ENCODE results near the gene SLAIN2. TPM values are rescaled to one million over a fixed set of nuclear protein-coding genes. Genes with fewer than 3 reads are reported as not detected.

Gene SLAIN2
- total RNA-seq, 2 donors from 2014 or later, result 70.2 to 98.5 TPM

DNA sequence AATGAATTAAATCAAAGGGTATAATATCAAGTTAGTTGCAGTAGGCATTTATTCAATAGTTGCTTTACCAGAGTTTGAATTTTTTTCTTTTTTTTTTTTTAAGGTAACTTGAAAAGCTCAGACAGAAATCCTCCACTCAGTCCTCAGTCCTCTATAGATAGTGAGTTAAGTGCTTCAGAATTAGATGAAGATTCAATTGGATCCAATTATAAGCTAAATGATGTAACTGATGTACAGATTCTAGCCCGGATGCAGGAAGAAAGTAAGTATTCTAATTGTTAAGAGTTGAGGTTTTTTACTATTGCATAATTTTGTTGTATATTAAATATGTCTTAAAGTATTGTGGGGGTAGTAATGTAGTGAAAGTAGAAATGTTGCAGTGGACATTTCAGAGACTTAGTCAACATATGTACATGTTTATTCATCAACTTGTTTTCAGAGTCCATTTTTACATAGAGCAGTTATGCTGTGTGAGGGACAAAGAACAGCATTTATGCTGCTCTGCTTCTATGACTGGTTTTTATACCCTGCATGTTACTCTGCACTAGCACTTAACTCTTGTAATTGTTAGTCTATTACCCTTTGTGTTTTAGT lies 38.4 kb downstream of the SLAIN2 start:
- TF ChIP-seq, protein P1, sequence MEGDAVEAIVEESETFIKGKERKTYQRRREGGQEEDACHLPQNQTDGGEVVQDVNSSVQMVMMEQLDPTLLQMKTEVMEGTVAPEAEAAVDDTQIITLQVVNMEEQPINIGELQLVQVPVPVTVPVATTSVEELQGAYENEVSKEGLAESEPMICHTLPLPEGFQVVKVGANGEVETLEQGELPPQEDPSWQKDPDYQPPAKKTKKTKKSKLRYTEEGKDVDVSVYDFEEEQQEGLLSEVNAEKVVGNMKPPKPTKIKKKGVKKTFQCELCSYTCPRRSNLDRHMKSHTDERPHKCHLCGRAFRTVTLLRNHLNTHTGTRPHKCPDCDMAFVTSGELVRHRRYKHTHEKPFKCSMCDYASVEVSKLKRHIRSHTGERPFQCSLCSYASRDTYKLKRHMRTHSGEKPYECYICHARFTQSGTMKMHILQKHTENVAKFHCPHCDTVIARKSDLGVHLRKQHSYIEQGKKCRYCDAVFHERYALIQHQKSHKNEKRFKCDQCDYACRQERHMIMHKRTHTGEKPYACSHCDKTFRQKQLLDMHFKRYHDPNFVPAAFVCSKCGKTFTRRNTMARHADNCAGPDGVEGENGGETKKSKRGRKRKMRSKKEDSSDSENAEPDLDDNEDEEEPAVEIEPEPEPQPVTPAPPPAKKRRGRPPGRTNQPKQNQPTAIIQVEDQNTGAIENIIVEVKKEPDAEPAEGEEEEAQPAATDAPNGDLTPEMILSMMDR (IDR thresholded peaks at IDR 0.05), result no peak
- no peaks in the 10 kb centered on the region for H3K27me3 ChIP-seq
- no peak overlapping the region for H3K9ac ChIP-seq (ENCODE audit: low read depth in 2 of 2, low read length in 2 of 2)
- no peaks in the 10 kb centered on the region for H3K9me3 ChIP-seq
- H3K4me1 ChIP-seq, result no peaks in the 10 kb centered on the region
- no peak for DNase-seq
- intact Hi-C loops (cut with DNase I), result loop anchor here (10.0 kb wide), 1 partner anchor 65 kb away; no protein-coding TSS in a partner anchor
- H3K36me3 ChIP-seq, result no peaks in the 10 kb centered on the region
- no peak overlapping the region for H3K4me3 ChIP-seq
- no peak overlapping the region for H3K27ac ChIP-seq

DNA sequence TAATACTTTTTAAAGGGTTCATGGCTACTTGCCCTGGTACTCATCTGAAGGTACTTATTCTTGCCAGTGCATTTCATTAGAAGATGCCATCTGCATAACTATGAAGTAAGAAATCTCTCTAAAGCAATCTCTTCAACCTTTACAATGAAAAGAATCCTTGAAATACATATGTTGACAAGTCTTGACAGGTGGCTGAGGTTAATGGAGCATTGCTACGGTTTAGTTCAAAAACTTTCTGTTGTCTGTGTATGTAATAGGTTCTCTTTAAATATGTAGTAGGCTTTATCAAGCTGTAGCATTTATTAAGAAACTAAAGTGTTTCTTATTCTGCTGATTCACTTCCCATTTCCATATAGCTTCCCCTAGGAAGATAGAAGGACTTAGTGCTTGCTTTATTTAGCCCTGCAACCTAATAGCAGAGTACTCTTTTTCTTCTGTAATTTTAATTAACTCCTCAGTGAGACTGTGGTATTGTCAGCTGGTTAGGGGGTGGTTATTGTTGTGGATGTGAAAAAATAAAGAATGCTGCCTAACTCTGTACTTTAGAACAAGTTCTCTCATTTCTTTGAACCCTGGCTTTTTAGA lies 39.3 kb downstream of the SLAIN2 start:
- Histone ChIP-seq H3K9me3 (no peaks in the 10 kb centered on the region), H3K4me3 (no peak overlapping the region), H3K4me1 (no peaks in the 10 kb centered on the region), H3K36me3 (no peaks in the 10 kb centered on the region), H3K27ac (no peak overlapping the region), H3K27me3 (no peaks in the 10 kb centered on the region), H3K9ac (ENCODE audit: low read depth in 2 of 2, low read length in 2 of 2) (no peak overlapping the region)
- TF ChIP-seq, protein P1 (IDR thresholded peaks at IDR 0.05), result no peak
- intact Hi-C loops (cut with DNase I), result no loop called here
- no peak for DNase-seq

DNA sequence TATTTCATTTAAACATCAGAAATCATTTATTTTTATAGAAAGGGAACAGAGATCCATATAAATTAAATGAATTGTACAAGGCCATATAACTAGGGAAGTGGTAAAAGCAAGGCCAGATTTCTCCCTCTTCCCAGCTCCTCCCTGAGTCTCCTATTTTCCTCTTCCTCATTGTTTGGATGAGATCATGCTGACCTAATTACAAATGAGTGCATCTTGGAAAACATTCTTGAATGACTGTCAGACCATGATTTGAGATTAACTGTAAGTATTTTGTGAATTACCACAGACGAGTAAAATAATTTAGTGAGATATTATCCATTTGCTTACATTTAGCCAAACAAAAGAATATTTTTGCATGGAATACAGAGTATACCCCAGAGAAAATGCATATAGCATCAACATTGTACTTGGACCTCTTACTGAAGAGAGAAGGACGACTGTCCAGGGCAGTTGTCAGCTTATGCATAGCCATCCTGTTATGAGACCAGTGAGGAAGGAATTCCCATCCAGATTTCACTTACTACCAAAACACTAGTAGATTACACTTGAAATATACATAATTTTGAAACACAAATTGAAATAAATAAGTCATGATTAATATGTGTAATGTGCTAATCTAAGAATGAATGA lies 47.3 kb downstream of the SLAIN2 start:
- intact Hi-C loops (cut with DNase I), result no loop called here
- H3K9ac ChIP-seq (ENCODE audit: low read depth in 2 of 2, low read length in 2 of 2), result no peak overlapping the region
- DNase-seq, result no peak
- no peak overlapping the region for H3K4me3 ChIP-seq
- no peaks in the 10 kb centered on the region for H3K9me3 ChIP-seq
- TF ChIP-seq, protein P1 (IDR thresholded peaks at IDR 0.05), result no peak
- H3K36me3 ChIP-seq, result no peaks in the 10 kb centered on the region
- H3K4me1 ChIP-seq, result no peaks in the 10 kb centered on the region
- no peak overlapping the region for H3K27ac ChIP-seq
- no peaks in the 10 kb centered on the region for H3K27me3 ChIP-seq

DNA sequence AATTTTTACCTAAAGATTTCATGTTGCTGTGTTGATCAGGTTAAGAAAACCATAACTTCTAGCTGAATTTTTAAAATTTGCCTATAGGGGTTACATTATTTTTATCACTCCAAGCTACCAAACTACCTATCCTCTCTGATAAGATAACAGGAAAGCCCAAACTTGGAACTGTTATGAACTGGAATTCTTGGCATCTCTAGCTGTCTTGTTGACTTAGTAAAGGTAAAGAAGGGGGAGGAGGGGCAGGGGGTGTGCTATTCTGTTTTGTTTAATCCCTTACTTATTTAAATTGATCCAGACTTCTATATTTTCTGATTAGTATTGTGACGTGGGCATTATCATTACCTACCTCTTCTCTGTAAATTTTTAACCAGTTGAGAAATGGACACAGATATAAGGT lies 54.7 kb downstream of the SLAIN2 start:
- intact Hi-C loops (cut with DNase I), result no loop called here
- no peaks in the 10 kb centered on the region for H3K4me1 ChIP-seq
- no peak overlapping the region for H3K27ac ChIP-seq
- TF ChIP-seq, protein P1 (IDR thresholded peaks at IDR 0.05), result no peak
- H3K36me3 ChIP-seq, result no peaks in the 10 kb centered on the region
- no peaks in the 10 kb centered on the region for H3K27me3 ChIP-seq
- no peak overlapping the region for H3K4me3 ChIP-seq
- H3K9ac ChIP-seq (ENCODE audit: low read depth in 2 of 2, low read length in 2 of 2), result no peak overlapping the region
- DNase-seq, result no peak
- H3K9me3 ChIP-seq, result no peaks in the 10 kb centered on the region

DNA sequence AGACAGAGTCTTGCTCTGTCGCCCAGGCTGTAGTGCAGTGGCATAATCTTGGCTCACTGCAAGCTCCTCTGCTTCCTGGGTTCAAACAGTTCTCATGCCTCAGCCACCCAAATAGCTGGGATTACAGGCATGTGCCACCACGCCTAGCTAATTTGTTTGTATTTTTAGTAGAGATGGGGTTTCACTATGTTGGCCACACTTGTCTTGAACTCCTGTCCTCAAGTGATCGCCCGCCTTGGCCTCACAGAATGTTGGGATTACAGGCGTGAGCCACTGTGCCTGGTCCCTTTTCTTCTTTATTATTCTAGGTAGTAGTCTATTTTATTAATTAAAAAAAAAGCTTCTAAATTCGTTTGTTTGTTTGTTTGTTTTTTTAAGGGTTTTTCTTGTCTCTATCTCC lies 59.1 kb downstream of the SLAIN2 start:
- Histone ChIP-seq H3K9ac (ENCODE audit: low read depth in 2 of 2, low read length in 2 of 2) (no peak overlapping the region), H3K4me1 (no peaks in the 10 kb centered on the region), H3K27ac (no peak overlapping the region), H3K36me3 (no peaks in the 10 kb centered on the region), H3K27me3 (no peaks in the 10 kb centered on the region), H3K9me3 (no peaks in the 10 kb centered on the region), H3K4me3 (no peak overlapping the region)
- TF ChIP-seq, protein P1 (IDR thresholded peaks at IDR 0.05), result no peak
- intact Hi-C loops (cut with DNase I), result no loop called here
- DNase-seq, result no peak
